NCI-H2196 (cell line): Measurements from ENCODE around the gene NUTF2.
A peak's percentile ranks its signal among the peaks of the same experiment; 100 is the strongest.
"Not testable (repeated sequence)": the region's sequence is repeated elsewhere in the genome, so short reads cannot be mapped to it uniquely, and the experiment has no call there.

ENCODE experiments used
- DNase-seq: peaks from one replicate; lab custom pipeline; 2025; ENCODE audit not compliant: unreplicated experiment; lab: John Stamatoyannopoulos, UW

NUTF2 gene

GRCh38 chr16:67837190-67837589 lies 9.5 kb upstream of the NUTF2 start:
- not testable (repeated sequence) for DNase-seq

- DNase-seq, result no peak
These were observed 8.9 kb upstream of the NUTF2 start for GRCh38 chr16:67837811-67838210.

GRCh38 chr16:67841198-67841815 lies 5.4 kb upstream of the NUTF2 start:
- DNase-seq, result no peak

- DNase-seq, result peak; percentile 85
These were observed 4.8 kb upstream of the NUTF2 start, which contains the start of gene THAP11 for GRCh38 chr16:67841816-67842508. Gene THAP11, plus strand, starts transcription at chr16:67842320. Its CDS starts 235 bp downstream, at chr16:67842555.

- DNase-seq, result no peak
These were observed 4.0 kb upstream of the NUTF2 start for GRCh38 chr16:67842509-67843342.

GRCh38 chr16:67843343-67843765 lies 3.4 kb upstream of the NUTF2 start:
- no peak for DNase-seq

- DNase-seq, result no peak
These were observed 2.2 kb upstream of the NUTF2 start for GRCh38 chr16:67844497-67844896.

- no peak for DNase-seq
These were observed 1.3 kb upstream of the NUTF2 start for GRCh38 chr16:67845291-67846062.

- no peak for DNase-seq
These were observed 742 bp upstream of the NUTF2 start for GRCh38 chr16:67846063-67846319.

GRCh38 chr16:67847064-67847861 lies 530 bp downstream of the NUTF2 start, which contains the start of gene CENPT:
Gene CENPT, minus strand, starts transcription at chr16:67847693. Its CDS starts 13,834 bp downstream, at chr16:67833859.
- no peak for DNase-seq

- DNase-seq, result no peak
These were observed 1.4 kb downstream of the NUTF2 start for GRCh38 chr16:67848118-67848517.

- DNase-seq, result no peak
These were observed 6.9 kb downstream of the NUTF2 start for GRCh38 chr16:67853670-67854069.

GRCh38 chr16:67855789-67856188 lies 9.1 kb downstream of the NUTF2 start:
- no peak for DNase-seq

GRCh38 chr16:67856927-67857546 lies 10.3 kb downstream of the NUTF2 start:
- no peak for DNase-seq

- DNase-seq, result peak; percentile 65
These were observed 11.0 kb downstream of the NUTF2 start for GRCh38 chr16:67857547-67858233.

- DNase-seq, result no peak
These were observed 11.8 kb downstream of the NUTF2 start for GRCh38 chr16:67858500-67858899.

GRCh38 chr16:67860589-67861398 lies 14.1 kb downstream of the NUTF2 start:
- DNase-seq, result no peak

- DNase-seq, result no peak
These were observed 15.1 kb downstream of the NUTF2 start for GRCh38 chr16:67861877-67862276.
